CD4-positive, CD25-positive, alpha-beta regulatory T cell (primary cell): ENCODE measurements around the gene ALCAM. TPM values are rescaled to one million over a fixed set of nuclear protein-coding genes. Genes with fewer than 3 reads are reported as not detected.
A peak's percentile ranks its signal among the peaks of the same experiment; 100 is the strongest.

ENCODE experiments used
- ATAC-seq, 2 donors: fragments of 150-1000 bp; cut with Tn5 transposase; one replicate each; pipeline ENCODE4 v1.10.0; 2021; ENCODE audit warnings: low read depth in 2 of 2, moderate number of reproducible peaks in 2 of 2, moderate library complexity in 1 of 2
- DNase-seq, 3 donors: peaks; one replicate each; pipeline versions ENCODE4 v3.0.0 to v3.0.0-alpha.2; 2012 to 2022; ENCODE audit warnings: mixed read lengths in 1 of 3
- H3K27ac ChIP-seq: one replicate; pipeline ENCODE4 v1.7.0; 2013; ENCODE audit warnings: mild to moderate bottlenecking, low read length; ENCODE audit not compliant: insufficient read depth, poor library complexity, severe bottlenecking
- H3K27me3 ChIP-seq: one replicate; pipeline ENCODE4 v1.7.0; 2013; ENCODE audit warnings: low read length; ENCODE audit not compliant: control insufficient read depth, insufficient read depth
- H3K36me3 ChIP-seq: one replicate; pipeline ENCODE4 v1.7.0; 2013; ENCODE audit warnings: mild to moderate bottlenecking, low read length, moderate library complexity; ENCODE audit not compliant: control insufficient read depth, insufficient read depth
- H3K4me1 ChIP-seq: 2 replicates; pipeline ENCODE4 v1.7.0; 2013; ENCODE audit warnings: mild to moderate bottlenecking, low read length; ENCODE audit not compliant: insufficient read depth, control insufficient read depth, poor library complexity, severe bottlenecking
- H3K4me3 ChIP-seq: one replicate; pipeline ENCODE4 v1.7.0; 2013; ENCODE audit warnings: low read depth, mild to moderate bottlenecking, low read length, moderate library complexity
- H3K9me3 ChIP-seq, 2 experiments: 1 replicate in 1 of 2; 2 replicates in 1 of 2; pipeline ENCODE4 v1.7.0; 2013; ENCODE audit warnings: low read length in 2 of 2, mild to moderate bottlenecking in 1 of 2, moderate library complexity in 1 of 2; ENCODE audit not compliant: control insufficient read depth in 2 of 2
- H3K27ac Mint-ChIP-seq, 3 donors: one replicate each; pipeline ENCODE4 v1.8.0; 2020 to 2022; ENCODE audit warnings: mild to moderate bottlenecking in 3 of 3, mixed read lengths in 3 of 3, moderate library complexity in 2 of 3
- H3K27me3 Mint-ChIP-seq: one replicate; pipeline ENCODE4 v1.8.0; 2022; ENCODE audit warnings: mild to moderate bottlenecking, mixed read lengths
- H3K36me3 Mint-ChIP-seq: one replicate; pipeline ENCODE4 v1.8.0; 2020; ENCODE audit warnings: mixed read lengths
- H3K4me1 Mint-ChIP-seq, 4 donors: one replicate each; pipeline ENCODE4 v1.8.0; 2020 to 2022; ENCODE audit warnings: mixed read lengths in 4 of 4, mild to moderate bottlenecking in 1 of 4
- H3K4me3 Mint-ChIP-seq, 4 donors: one replicate each; pipeline ENCODE4 v1.8.0; 2020 to 2022; ENCODE audit warnings: mild to moderate bottlenecking in 4 of 4, mixed read lengths in 4 of 4, moderate library complexity in 3 of 4
- H3K9me3 Mint-ChIP-seq, 7 donors: one replicate each; pipeline ENCODE4 v1.8.0; 2020 to 2022; ENCODE audit warnings: mixed read lengths in 7 of 7, mild to moderate bottlenecking in 3 of 7, moderate library complexity in 2 of 7
- polyA plus RNA-seq, 4 donors: library from polyadenylated mRNA; unstranded; fragments of 300-500 nt; fragmentation: Illumina TruSeq; gene quantifications; one replicate each; pipeline ENCODE4 v1.2.3, GENCODE V29; 2021
- total RNA-seq: library from RNA; stranded (reverse); gene quantifications from one replicate; pipeline ENCODE4 v1.2.3, GENCODE V29; 2022

The ALCAM gene
- total and polyA plus RNA-seq, 5 donors from 2014 or later, result 6.1 to 13.2 (median 7.5) TPM

- peak overlapping the region in 1 of 4 donors; percentile 19 for H3K4me3 Mint-ChIP-seq
- no peaks in the 10 kb centered on the region for H3K4me1 ChIP-seq
- no peaks in the 10 kb centered on the region for H3K36me3 ChIP-seq
- H3K27me3 ChIP-seq, result peaks cover 29% of the 10 kb centered on the region
- no peaks in the 10 kb centered on the region for H3K9me3 ChIP-seq
- H3K36me3 Mint-ChIP-seq, result no peaks in the 10 kb centered on the region
- DNase-seq (no peak), ATAC-seq (no peak)
- peaks cover 73% of the 10 kb centered on the region for H3K27me3 Mint-ChIP-seq
- no peak overlapping the region for H3K27ac Mint-ChIP-seq
- peaks cover 0 to 10% (median 2%) of the 10 kb centered on the region in 4 donors for H3K4me1 Mint-ChIP-seq
- H3K4me3 ChIP-seq, result no peak overlapping the region
- no peak overlapping the region for H3K27ac ChIP-seq
- H3K9me3 Mint-ChIP-seq, result peaks cover 0 to 3% (median 0%) of the 10 kb centered on the region in 7 donors
These were observed 9.7 kb upstream of the ALCAM start for GRCh38 chr3:105356988-105357387.

- H3K27me3 ChIP-seq, result peaks cover 22% of the 10 kb centered on the region
- Mint-ChIP-seq H3K27me3 (peaks cover 64% of the 10 kb centered on the region), H3K4me3 (no peak overlapping the region), H3K27ac (no peak overlapping the region), H3K36me3 (no peaks in the 10 kb centered on the region), H3K4me1 (peaks cover 0 to 3% (median 1%) of the 10 kb centered on the region in 4 donors), H3K9me3 (peaks cover 0 to 2% (median 0%) of the 10 kb centered on the region in 7 donors)
- H3K36me3 ChIP-seq, result no peaks in the 10 kb centered on the region
- DNase-seq, result no peak
- H3K4me1 ChIP-seq, result no peaks in the 10 kb centered on the region
- no peaks in the 10 kb centered on the region for H3K9me3 ChIP-seq
- H3K4me3 ChIP-seq, result no peak overlapping the region
- ATAC-seq, result no peak
- H3K27ac ChIP-seq, result no peak overlapping the region
These were observed 7.5 kb upstream of the ALCAM start for GRCh38 chr3:105359098-105359762.

GRCh38 chr3:105360003-105360402, 6.7 kb upstream of the ALCAM start:
- Histone ChIP-seq H3K4me1 (no peaks in the 10 kb centered on the region), H3K4me3 (no peak overlapping the region), H3K27ac (no peak overlapping the region), H3K36me3 (no peaks in the 10 kb centered on the region), H3K9me3 (no peaks in the 10 kb centered on the region), H3K27me3 (peaks cover 14% of the 10 kb centered on the region)
- ATAC-seq (no peak), DNase-seq (no peak)
- peaks cover 61% of the 10 kb centered on the region for H3K27me3 Mint-ChIP-seq
- H3K36me3 Mint-ChIP-seq, result no peaks in the 10 kb centered on the region
- H3K4me3 Mint-ChIP-seq, result no peak overlapping the region
- H3K27ac Mint-ChIP-seq, result no peak overlapping the region
- H3K4me1 Mint-ChIP-seq, result peaks cover 0 to 4% (median under 1%) of the 10 kb centered on the region in 4 donors
- H3K9me3 Mint-ChIP-seq, result peaks cover 0 to 1% (median 0%) of the 10 kb centered on the region in 7 donors

- no peaks in the 10 kb centered on the region for H3K9me3 ChIP-seq
- H3K4me1 Mint-ChIP-seq, result peaks cover 0 to 16% (median 12%) of the 10 kb centered on the region in 4 donors
- no peak overlapping the region for H3K4me3 ChIP-seq
- no peak overlapping the region for H3K4me3 Mint-ChIP-seq
- ATAC-seq, result no peak
- H3K27ac ChIP-seq, result no peak overlapping the region
- H3K27me3 ChIP-seq, result peaks cover 13% of the 10 kb centered on the region
- no peaks in the 10 kb centered on the region for H3K36me3 ChIP-seq
- no peaks in the 10 kb centered on the region for H3K36me3 Mint-ChIP-seq
- no peak overlapping the region for H3K27ac Mint-ChIP-seq
- H3K9me3 Mint-ChIP-seq, result peaks cover 0 to 1% (median 0%) of the 10 kb centered on the region in 7 donors
- no peak for DNase-seq
- H3K4me1 ChIP-seq, result peaks cover 19% of the 10 kb centered on the region
- H3K27me3 Mint-ChIP-seq, result peaks cover 55% of the 10 kb centered on the region
These were observed 4.6 kb upstream of the ALCAM start for GRCh38 chr3:105362021-105362665.

- Mint-ChIP-seq H3K4me3 (peak overlapping the region in 1 of 4 donors; percentile 93), H3K4me1 (peaks cover 6 to 24% (median 20%) of the 10 kb centered on the region in 4 donors), H3K36me3 (no peaks in the 10 kb centered on the region), H3K9me3 (peaks cover 0 to under 1% (median 0%) of the 10 kb centered on the region in 7 donors), H3K27ac (no peak overlapping the region), H3K27me3 (peaks cover 46% of the 10 kb centered on the region)
- Histone ChIP-seq H3K36me3 (no peaks in the 10 kb centered on the region), H3K4me1 (peaks cover 30% of the 10 kb centered on the region), H3K9me3 (no peaks in the 10 kb centered on the region), H3K4me3 (no peak overlapping the region), H3K27ac (no peak overlapping the region), H3K27me3 (peaks cover 13% of the 10 kb centered on the region)
- DNase-seq (no peak), ATAC-seq (no peak)
These were observed 2.6 kb upstream of the ALCAM start for GRCh38 chr3:105364128-105364527.

GRCh38 chr3:105365081-105365390, 1.7 kb upstream of the ALCAM start:
- Mint-ChIP-seq H3K36me3 (no peaks in the 10 kb centered on the region), H3K4me3 (peak overlapping the region; percentile 93 to 96 (median 94)), H3K27ac (no peak overlapping the region), H3K9me3 (no peaks in the 10 kb centered on the region), H3K27me3 (peaks cover 44% of the 10 kb centered on the region), H3K4me1 (peaks cover 11 to 31% (median 25%) of the 10 kb centered on the region in 4 donors)
- no peak for DNase-seq
- no peak for ATAC-seq
- H3K27ac ChIP-seq, result no peak overlapping the region
- H3K4me3 ChIP-seq, result no peak overlapping the region
- peaks cover 36% of the 10 kb centered on the region for H3K4me1 ChIP-seq
- H3K9me3 ChIP-seq, result no peaks in the 10 kb centered on the region
- H3K27me3 ChIP-seq, result peaks cover 10% of the 10 kb centered on the region
- no peaks in the 10 kb centered on the region for H3K36me3 ChIP-seq

- peak overlapping the region; percentile 62 for H3K4me3 ChIP-seq
- H3K27me3 Mint-ChIP-seq, result peaks cover 43% of the 10 kb centered on the region
- peak overlapping the region; percentile 93 to 96 (median 94) for H3K4me3 Mint-ChIP-seq
- no peaks in the 10 kb centered on the region for H3K36me3 Mint-ChIP-seq
- DNase-seq (peak in 2 of 3 donors; percentile 3 to 6), ATAC-seq (no peak)
- H3K27ac Mint-ChIP-seq, result peak overlapping the region; percentile 11 to 92 (median 30)
- H3K9me3 Mint-ChIP-seq, result no peaks in the 10 kb centered on the region
- peaks cover 11 to 31% (median 25%) of the 10 kb centered on the region in 4 donors for H3K4me1 Mint-ChIP-seq
- no peak overlapping the region for H3K27ac ChIP-seq
- H3K4me1 ChIP-seq, result peaks cover 37% of the 10 kb centered on the region
- H3K9me3 ChIP-seq, result no peaks in the 10 kb centered on the region
- H3K36me3 ChIP-seq, result no peaks in the 10 kb centered on the region
- peaks cover 10% of the 10 kb centered on the region for H3K27me3 ChIP-seq
These were observed 1.1 kb upstream of the ALCAM start for GRCh38 chr3:105365391-105366325.
